Fibroblast of pulmonary artery (primary cell): ENCODE results near the gene LY9.

Experiments used
- DNase-seq: peaks from one replicate; pipeline ENCODE4 v3.0.0-alpha.2; 2010; ENCODE audit warnings: low read depth
- H3K4me3 ChIP-seq: replicated peaks from 2 replicates; pipeline ENCODE4 v1.5.1; 2011; ENCODE audit warnings: low read depth, mild to moderate bottlenecking, control low read depth, low read length, moderate library complexity
- CTCF ChIP-seq: IDR thresholded peaks from 2 replicates; pipeline ENCODE4 v1.5.1; 2011; ENCODE audit warnings: mild to moderate bottlenecking, control low read depth, low read length, inconsistent platforms; ENCODE audit errors: missing control alignments

LY9 gene

GRCh38 chr1:160794376-160794775 lies 1.6 kb upstream of the LY9 start:
- TF ChIP-seq CTCF, result no peak
- no peak for DNase-seq
- no peak overlapping the region for H3K4me3 ChIP-seq

GRCh38 chr1:160797271-160797709 lies 1.3 kb downstream of the LY9 start:
- no peak for TF ChIP-seq CTCF
- H3K4me3 ChIP-seq, result no peak overlapping the region
- DNase-seq, result no peak

GRCh38 chr1:160797861-160798273 lies 1.9 kb downstream of the LY9 start:
- H3K4me3 ChIP-seq, result no peak overlapping the region

GRCh38 chr1:160798439-160798838 lies 2.5 kb downstream of the LY9 start:
- no peak for TF ChIP-seq CTCF
- H3K4me3 ChIP-seq, result no peak overlapping the region
- DNase-seq, result no peak

More at GRCh38 chr1:160797861-160798273, 1.9 kb downstream of the LY9 start:
- DNase-seq, result no peak
- TF ChIP-seq CTCF, result no peak

- H3K4me3 ChIP-seq, result no peak overlapping the region
- no peak for TF ChIP-seq CTCF
- no peak for DNase-seq
Observed at GRCh38 chr1:160799641-160800040, 3.7 kb downstream of the LY9 start.

- no peak overlapping the region for H3K4me3 ChIP-seq
- no peak for DNase-seq
- no peak for TF ChIP-seq CTCF
Observed at GRCh38 chr1:160800142-160800541, 4.2 kb downstream of the LY9 start.

- no peak for DNase-seq
- no peak overlapping the region for H3K4me3 ChIP-seq
- no peak for TF ChIP-seq CTCF
Observed at GRCh38 chr1:160800645-160801408, 4.9 kb downstream of the LY9 start.
